ENCODE measurements around the gene AVL9.

DNA sequence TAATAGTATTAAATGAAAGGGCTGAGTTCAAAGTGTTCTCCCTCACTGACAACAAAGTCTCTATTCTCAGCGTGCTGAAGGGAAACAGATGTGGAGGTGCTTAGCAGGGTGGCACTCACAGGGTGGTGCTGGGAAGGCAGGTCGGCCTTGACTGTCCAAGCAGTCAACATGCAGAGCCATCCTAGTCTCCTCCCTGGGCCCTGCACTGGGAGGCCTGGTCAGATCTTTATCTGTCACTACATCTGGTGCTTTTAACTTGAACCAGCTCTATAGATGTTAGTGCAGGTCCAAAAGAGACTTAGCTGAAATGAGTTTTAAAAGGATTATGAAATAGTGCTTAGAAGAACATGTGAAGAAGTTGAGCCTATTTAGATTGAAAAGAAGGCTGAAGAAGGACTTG is 82.1 kb downstream of the AVL9 start:
- no peak for TF ChIP-seq CTCF (conservative IDR thresholded peaks at IDR 0.05 in 1 of 2, IDR thresholded peaks at IDR 0.05 in 1 of 2; ENCODE audit: extremely low read depth in 1 of 2, insufficient read depth in 1 of 2, low read depth in 1 of 2, low read length in 2 of 2)
- no peak for TF ChIP-seq EZH2 (IDR thresholded peaks at IDR 0.05; ENCODE audit: borderline replicate concordance, low read length)

Measured in mammary epithelial cell (primary cell).